Adipose tissue (tissue), 3 donors: ENCODE data around the gene PLPP2. TPM values are rescaled to one million over a fixed set of nuclear protein-coding genes. Genes with fewer than 3 reads are reported as not detected.
"Not testable (repeated sequence)": the region's sequence is repeated elsewhere in the genome, so short reads cannot be mapped to it uniquely, and the experiment has no call there.

ENCODE experiments used
- H3K27ac ChIP-seq: one replicate; pipeline ENCODE4 v1.5.1; 2013; ENCODE audit warnings: low read depth, low read length
- WGBS, 3 donors: extraction: QIAGEN DNeasy Blood & Tissue Kit; methylation state at CpG; one replicate each; pipeline ENCODE4 v1.1.7; 2013; 5-methylcytosine and 5-hydroxymethylcytosine counted together
- polyA plus RNA-seq, 3 donors: library from polyadenylated mRNA; stranded (reverse); fragments of 200-250 nt; gene quantifications; one replicate each; pipeline ENCODE4 v1.2.3, GENCODE V29; 2013
- donor health status: healthy with polysubstance abuse.
- donor health status: Bipolar disorder and iron deficiency.
- donor health status: healthy.

PLPP2 gene
- polyA plus RNA-seq, 3 donors: 3.3 to 19.2 (median 7.8) TPM

DNA sequence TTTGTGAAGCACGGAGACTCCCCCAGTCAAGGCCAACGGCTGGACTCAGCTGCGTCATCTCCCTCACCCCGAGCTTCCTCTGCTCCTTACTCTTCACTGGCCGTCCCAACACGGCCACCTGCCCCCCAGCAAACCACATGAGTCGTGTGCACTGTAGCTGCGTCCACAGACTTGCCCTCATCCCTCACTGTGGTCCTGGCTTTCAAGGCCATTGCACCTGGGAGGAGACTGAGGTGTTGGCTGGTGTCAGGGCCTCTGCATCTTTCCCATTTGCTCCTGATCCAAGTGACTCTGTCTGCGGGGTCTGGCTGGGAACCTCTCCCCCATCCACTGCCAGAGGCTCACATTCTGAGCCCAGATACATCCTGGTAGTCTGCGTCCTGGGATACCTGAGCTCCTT lies 11.5 kb downstream of the PLPP2 start:
- 66 to 82% (median 80%) methylated on average over 10 of the region's 10 CpGs for WGBS, 3 donors
- H3K27ac ChIP-seq: no peak overlapping the region

- no peak overlapping the region for H3K27ac ChIP-seq
- WGBS, 3 donors: 80 to 85% (median 83%) methylated on average over 8 of the region's 8 CpGs
Measured at GRCh38 chr19:279231-279630, 12.0 kb downstream of the PLPP2 start.

DNA sequence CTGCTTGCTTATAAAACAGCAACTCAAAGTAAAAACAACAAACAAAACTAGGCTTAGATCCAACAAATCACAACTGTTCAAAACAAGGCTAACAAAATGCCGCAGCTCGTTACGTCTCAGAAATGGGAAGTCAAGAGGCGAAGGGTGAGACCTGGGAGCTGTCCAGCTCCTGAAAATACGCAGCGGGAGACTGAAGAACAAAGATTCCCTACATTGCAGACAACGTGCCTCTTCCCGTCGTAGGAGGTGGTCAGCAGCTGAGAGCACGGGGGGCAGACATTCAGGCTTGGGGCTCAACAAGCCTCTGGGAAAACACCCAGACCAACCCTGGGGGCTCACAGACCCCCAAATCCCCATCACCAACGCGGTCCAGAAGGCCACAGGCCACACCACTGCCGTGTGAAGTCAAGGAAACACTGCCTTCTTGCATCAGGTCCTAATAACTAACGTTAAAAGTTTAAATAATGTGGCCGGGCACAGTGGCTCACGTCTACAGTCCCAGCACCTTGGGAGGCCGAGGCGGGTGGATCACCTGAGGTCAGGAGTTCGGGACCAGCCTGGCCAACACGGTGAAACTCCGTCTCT lies 13.5 kb downstream of the PLPP2 start:
- WGBS, 3 donors: 33 to 41% (median 38%) methylated on average over 21 of the region's 21 CpGs

DNA sequence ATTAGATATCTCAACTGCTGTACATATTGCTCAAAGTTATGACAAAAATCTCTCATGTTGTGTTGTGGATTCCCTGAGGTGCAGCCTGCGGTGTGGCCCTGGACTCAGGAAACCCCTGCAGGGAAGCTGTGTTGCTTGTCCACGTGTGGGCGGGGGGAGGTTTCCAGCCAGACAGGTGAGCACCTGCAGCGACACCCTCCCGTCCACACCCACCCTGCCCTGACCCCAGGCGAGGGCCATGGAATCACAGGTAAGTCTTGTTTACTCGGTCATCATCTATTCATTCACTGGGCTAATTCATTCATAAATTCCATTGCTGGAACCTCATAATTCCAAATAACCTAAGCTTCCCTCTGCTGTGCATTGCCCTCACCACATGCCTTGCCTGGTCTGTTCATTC lies 14.1 kb downstream of the PLPP2 start:
- H3K27ac ChIP-seq: no peak overlapping the region
- 69 to 76% (median 73%) methylated on average over 7 of the region's 7 CpGs for WGBS, 3 donors

More for the DNA sequence above, 13.5 kb downstream of the PLPP2 start:
- no peak overlapping the region for H3K27ac ChIP-seq

GRCh38 chr19:275958-276646 lies 15.1 kb downstream of the PLPP2 start:
- H3K27ac ChIP-seq: no peak overlapping the region
- WGBS, 3 donors: 82 to 86% (median 84%) methylated on average over 19 of the region's 19 CpGs

DNA sequence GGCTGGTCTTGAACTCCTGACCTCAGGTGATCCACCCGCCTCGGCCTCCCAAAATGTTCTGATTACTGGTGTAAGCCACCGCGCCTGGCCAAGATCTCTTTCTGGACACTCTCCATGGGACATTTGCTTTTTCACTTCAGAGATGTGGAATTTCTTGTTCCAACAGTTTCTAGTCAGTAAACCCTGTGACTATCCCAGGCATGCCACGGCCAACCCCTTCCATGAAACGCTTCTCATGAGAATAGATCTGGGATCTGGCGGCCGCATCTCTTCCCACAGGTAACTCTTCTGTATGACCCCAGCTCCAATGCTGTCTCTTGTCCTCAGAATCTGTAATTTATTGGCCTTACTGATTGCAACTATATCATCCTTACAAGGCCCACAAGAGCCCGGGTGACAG lies 16.2 kb downstream of the PLPP2 start:
- H3K27ac ChIP-seq: no peak overlapping the region
- 86 to 91% (median 91%) methylated on average over 9 of the region's 9 CpGs for WGBS, 3 donors

DNA sequence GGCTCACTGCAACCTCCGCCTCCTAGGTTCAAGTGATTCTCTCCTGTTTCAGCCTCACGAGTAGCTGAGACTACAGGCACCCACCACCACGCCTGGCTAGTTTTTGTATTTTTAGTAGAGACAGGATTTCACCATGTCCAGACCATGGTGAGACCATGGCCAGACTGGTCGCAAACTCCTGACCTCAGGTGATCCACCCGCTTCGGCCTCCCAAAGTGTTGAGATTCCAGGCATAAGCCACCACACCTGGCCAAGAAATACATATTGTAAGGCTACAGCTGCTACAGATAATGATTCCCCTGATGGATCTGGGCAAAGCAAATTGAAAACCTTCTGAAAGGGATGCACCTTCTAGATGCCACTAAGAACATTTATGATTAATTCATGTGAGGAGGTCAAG lies 17.8 kb downstream of the PLPP2 start:
- H3K27ac ChIP-seq: no peak overlapping the region
- 75 to 83% (median 78%) methylated on average over 6 of the region's 6 CpGs for WGBS, 3 donors

GRCh38 chr19:271856-272255 lies 19.3 kb downstream of the PLPP2 start:
- 36 to 66% (median 44%) methylated on average over 6 of the region's 6 CpGs for WGBS, 3 donors
- no peak overlapping the region for H3K27ac ChIP-seq

DNA sequence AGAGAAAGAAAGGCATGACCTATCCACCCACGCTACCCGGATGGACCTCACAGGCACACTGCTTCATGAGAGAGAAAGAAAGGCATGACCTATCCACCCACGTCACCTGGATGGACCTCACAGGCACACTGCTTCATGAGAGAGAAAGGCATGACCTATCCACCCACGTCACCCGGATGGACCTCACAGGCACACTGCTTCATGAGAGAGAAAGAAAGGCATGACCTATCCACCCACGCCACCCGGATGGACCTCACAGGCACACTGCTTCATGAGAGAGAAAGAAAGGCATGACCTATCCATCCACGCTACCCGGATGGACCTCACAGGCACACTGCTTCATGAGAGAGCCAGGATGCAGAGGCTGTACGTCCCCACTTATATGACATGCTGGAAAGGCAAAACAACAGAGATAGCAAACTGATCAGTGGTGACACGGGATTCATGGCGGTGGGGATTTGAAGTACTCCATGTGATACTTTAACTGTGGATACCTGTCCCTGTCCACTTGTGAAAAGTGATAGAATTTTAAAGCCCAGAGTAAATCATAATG lies 20.4 kb downstream of the PLPP2 start:
- WGBS, 3 donors: 64 to 76% (median 70%) methylated on average over 8 of the region's 12 CpGs
- H3K27ac ChIP-seq: not testable (repeated sequence)

- no peak overlapping the region for H3K27ac ChIP-seq
Measured at GRCh38 chr19:269241-269640, 22.0 kb downstream of the PLPP2 start.

GRCh38 chr19:262125-262524 lies 29.1 kb downstream of the PLPP2 start:
- 84 to 89% (median 88%) methylated on average over 1 of the region's 1 CpG for WGBS, 3 donors
- no peak overlapping the region for H3K27ac ChIP-seq

- 57 to 69% (median 65%) methylated on average over 3 of the region's 3 CpGs for WGBS, 3 donors
- not testable (repeated sequence) for H3K27ac ChIP-seq
Measured at GRCh38 chr19:256804-257203, 34.4 kb downstream of the PLPP2 start.

- 41 to 45% (median 45%) methylated on average over 7 of the region's 7 CpGs for WGBS, 3 donors
- H3K27ac ChIP-seq: not testable (repeated sequence)
Measured at GRCh38 chr19:252421-253186, 38.6 kb downstream of the PLPP2 start.

DNA sequence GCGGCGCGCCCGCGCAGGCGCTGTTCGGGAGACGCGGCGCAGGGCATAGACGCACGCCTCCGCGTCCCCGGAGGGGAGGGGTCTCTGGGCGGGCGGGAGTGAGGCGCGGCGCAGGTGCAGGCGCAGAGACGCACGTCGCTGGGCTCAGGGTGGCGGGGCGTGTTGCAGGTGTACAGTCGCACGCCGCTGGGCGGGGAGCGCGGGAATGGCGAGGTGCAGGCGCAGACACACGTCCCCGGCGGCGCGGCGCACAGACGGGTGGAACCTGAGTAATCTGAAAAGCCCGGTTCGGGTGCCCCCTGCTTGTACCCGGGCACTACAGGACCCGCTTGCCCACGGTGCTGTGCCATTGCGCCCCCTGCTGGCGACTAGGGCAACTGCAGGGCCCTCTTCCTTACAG lies 44.7 kb downstream of the PLPP2 start:
- WGBS, 3 donors: 70 to 79% (median 76%) methylated on average over 33 to 48 of the region's 48 CpGs

DNA sequence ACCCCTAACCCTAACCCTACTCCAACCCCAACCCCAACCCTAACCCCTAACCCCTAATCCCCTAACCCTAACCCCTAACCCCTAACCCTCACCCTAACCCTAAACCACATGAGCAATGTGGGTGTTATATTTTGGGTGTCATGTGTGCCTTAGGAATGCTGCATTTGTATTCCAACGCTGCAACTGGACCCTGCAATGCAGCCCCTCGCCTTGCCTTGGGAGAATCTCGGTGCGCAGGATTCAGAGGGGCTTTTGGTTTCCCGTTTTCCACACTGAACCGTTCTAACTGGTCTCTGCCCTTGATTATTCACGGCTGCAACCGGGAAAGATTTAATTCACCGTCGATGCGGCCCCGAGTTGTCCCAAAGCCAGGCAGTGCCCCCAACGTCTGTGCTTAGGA lies 45.3 kb downstream of the PLPP2 start:
- 71 to 77% (median 73%) methylated on average over 13 of the region's 13 CpGs for WGBS, 3 donors
- H3K27ac ChIP-seq: not testable (repeated sequence)

More for the DNA sequence above, 44.7 kb downstream of the PLPP2 start:
- no peak overlapping the region for H3K27ac ChIP-seq

GRCh38 chr19:245457-245856 lies 45.7 kb downstream of the PLPP2 start:
- 81 to 90% (median 88%) methylated on average over 2 of the region's 2 CpGs for WGBS, 3 donors
- H3K27ac ChIP-seq: no peak overlapping the region
